Activated CD8-positive, alpha-beta memory T cell treated with anti-CD3 and anti-CD28 coated beads for 48 hours (primary cell): ENCODE results near the gene TMEM273.

Experiments
- DNase-seq, 3 experiments: peaks; one replicate each; pipeline ENCODE4 v3.0.0-alpha.2; 2020; ENCODE audit warnings: low read depth in 2 of 3, low spot score in 2 of 3

Gene TMEM273

GRCh38 chr10:49176310-49177268 lies 11.6 kb downstream of the TMEM273 start:
- no peak for DNase-seq

- no peak for DNase-seq
These were observed 12.4 kb downstream of the TMEM273 start for GRCh38 chr10:49175587-49176309.

- DNase-seq = no peak
These were observed 13.2 kb downstream of the TMEM273 start for GRCh38 chr10:49174926-49175500.

GRCh38 chr10:49174261-49174925 lies 13.8 kb downstream of the TMEM273 start:
- DNase-seq = no peak

GRCh38 chr10:49173853-49174252 lies 14.3 kb downstream of the TMEM273 start:
- DNase-seq = no peak

DNA sequence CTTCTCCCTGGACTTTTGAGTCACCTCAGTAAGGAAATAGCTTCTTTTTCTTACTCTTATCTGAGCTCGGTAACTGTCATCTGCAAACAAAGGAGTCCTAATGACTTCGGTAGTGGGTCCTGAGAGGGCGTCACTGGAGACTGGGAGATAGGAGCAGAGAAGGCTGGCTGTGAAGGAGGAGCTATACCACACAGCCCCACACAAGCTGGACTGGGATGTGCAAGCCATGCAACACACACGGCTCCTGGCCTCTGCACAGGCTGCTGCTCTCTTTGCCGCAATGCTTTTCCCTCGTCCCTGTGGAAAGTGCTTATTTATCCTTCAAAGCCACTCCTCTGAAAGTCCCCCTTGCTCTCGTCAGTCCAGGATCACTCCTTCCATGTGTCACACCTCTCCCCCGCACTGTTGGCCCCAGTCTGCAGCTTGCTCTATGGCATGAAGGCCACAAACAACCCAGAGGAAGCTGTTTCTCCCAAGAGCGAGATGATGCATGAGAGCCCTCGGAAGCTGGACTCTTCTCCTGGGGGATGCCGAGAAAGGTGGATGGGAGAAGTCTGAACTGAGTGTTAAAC lies 14.9 kb downstream of the TMEM273 start:
- DNase-seq = no peak

DNA sequence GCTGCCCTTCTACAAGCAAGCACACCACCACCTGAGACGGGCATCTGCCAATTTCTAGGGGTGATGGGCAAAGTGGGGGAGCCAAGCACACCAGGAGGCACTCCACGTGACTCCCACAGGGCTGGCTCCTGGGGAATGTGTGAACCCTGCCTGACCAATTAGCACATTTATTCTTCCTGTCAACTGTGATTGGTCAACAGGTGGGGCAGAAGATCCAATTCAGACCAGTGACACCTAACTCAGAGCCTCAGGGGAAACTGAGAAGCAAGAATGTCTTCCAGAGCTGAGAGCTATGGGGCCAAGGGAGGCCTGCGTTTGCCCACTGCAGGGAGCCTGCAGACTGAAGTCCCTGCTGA lies 15.4 kb downstream of the TMEM273 start:
- no peak for DNase-seq

DNA sequence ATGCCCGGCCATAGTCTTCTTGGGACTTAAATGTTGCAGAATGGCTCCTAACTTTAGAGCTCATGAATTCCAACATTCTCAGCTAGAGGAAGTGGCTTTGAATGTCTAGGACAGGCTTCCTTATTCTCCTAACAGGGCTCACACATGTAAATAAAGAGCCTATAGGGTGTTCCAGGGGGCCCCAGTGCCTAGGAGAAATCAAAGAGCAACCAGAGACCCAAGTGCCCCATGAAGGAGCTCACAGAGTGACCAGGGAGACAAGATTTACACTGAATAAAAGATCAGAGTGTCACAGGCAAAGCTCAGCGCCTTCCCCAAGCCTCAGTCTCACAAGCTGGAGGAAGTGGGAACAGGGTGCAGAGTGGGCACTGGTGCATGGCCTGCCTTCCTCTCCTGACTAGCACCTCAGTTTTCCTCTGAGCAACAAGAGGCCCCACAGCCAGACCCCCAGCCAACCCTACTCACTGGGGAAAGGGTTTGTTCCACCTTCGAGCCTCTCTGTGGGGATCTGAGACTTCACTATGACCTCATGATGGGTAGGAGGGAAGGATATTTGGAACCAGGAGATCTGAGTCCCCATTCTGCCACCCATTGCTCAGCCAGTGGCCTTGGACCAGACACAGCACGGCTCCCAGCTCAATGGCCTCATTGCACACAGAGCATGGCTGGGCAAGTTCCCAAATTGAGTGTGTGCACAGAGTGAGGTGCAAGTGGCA lies 16.0 kb downstream of the TMEM273 start:
- no peak for DNase-seq

- no peak for DNase-seq
These were observed 16.7 kb downstream of the TMEM273 start for GRCh38 chr10:49171326-49172060.

GRCh38 chr10:49170632-49171325 lies 17.4 kb downstream of the TMEM273 start:
- no peak for DNase-seq

DNA sequence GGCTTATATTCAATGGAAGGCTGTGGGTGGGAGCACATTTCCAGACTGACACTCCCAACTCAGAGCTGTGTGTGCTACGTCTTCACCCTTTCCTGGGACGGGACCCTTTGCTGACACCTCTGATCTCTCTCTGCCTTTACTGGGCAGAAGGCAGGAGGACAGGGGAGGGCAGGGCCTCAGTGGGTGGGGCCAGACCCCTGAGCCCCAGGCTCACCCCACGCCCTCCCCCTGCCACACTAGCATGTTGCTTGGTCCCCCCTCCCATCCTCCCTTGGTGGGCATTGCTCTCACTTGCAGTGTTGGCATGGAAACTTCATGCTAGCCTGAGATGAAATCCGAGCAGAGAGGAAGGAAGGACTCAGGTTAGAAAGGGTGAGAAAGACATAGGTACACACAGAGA lies 18.4 kb downstream of the TMEM273 start:
- no peak for DNase-seq

GRCh38 chr10:49168831-49169500 lies 19.2 kb downstream of the TMEM273 start:
- no peak for DNase-seq

- DNase-seq = no peak
These were observed 20.0 kb downstream of the TMEM273 start for GRCh38 chr10:49168171-49168540.

GRCh38 chr10:49167425-49168170 lies 20.6 kb downstream of the TMEM273 start:
- no peak for DNase-seq

DNA sequence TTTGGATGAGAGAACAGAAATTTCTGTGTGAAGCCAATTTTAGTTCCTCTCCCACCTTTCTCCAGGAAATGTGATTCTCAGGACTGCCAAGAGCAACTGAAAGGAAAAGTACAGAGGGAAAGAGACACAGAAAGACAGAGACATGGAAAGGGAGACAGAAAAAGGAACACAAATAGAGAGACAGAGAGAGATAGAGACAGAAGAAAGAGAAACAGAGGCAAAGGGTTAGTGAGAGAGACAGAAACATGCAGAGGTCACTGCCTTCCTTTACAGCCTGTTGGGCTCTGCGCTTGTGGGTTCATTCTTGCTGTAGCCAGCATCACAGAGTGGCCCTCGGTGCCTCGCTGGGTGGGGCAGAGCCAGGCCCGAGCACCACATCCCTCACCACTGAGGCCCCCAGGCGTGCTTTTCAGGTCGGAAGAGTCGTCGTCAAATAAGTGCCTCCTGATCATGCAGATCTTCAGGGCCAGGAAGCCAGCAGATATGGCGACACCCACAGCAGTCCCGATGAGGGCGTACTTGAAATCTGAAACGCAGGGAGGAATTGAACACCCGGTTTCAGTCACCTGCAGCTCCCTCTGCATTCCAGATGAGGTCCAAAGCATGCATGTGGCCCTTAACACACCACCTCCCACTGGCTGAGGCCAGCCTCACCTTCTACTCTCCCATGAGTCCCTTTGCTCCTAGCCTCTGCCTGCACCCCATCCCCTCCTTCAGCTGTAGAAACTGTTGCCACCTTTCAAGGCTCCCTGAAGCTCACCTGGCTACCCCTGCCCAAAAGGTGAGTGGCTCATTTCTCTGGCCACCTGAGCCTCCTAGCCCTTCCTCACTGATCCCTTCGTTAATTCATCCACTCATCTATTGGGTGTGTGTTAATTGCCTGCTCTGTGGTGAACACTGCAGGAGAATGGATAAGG lies 21.4 kb downstream of the TMEM273 start:
- no peak for DNase-seq

DNA sequence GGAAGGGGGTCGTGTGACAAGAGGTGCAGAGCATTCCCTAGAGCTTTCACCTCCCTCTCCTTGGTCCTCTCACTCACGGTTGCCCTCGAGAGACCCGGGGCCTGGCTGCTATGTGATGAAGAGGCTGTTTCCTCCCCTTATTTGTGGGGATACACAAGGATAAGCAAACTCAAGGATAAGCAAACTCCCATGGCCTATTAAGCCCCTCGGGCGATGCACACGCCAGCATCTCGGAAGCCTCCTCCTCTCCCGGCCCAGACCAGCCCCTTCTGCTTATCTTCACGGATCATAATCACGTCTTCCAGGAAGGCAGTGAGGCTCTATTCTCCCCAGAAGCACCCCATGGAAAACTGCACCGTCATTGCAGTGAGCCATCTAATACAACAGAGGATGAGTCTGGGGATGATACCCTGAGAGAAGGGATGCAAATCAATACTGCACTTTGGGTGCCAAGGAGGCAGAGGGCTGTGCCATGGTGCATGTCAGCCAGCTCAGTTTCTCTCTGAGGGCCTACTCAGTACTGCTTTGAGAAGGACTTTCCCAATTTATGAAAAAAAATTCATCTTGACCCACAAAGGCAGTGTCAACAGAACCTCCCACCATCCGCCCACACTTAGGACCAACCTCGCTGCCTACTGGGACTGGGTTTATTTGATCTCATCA lies 22.2 kb downstream of the TMEM273 start:
- DNase-seq = no peak
